IMR-90 (cell line): ENCODE results near the gene FER. TPM values are rescaled to one million over a fixed set of nuclear protein-coding genes. Genes with fewer than 3 reads are reported as not detected.

ENCODE experiments used
- ATAC-seq: fragments of 200-7000 bp; cut with Tn5 transposase; 2 replicates; pipeline ENCODE4 v1.9.1; 2020; ENCODE audit warnings: low read depth, mild to moderate bottlenecking, moderate library complexity
- BruUV-seq: library from RNA; stranded (reverse); fragments of 400-500 nt; replicated peaks from 2 replicates; lab custom pipeline; 2021; lab: Mats Ljungman, UMichigan
- CTCF ChIA-PET: fragments of 300-600 bp; formaldehyde crosslinking; extraction: SDS; loops from one replicate; lab custom pipeline; 2021; ENCODE audit warnings: antibody characterized with exemption; lab: Yijun Ruan, JAX
- POLR2A ChIA-PET: fragments of 300-600 bp; sonication (Branson Sonifier 250); formaldehyde crosslinking; loops from one replicate; lab custom pipeline; 2022; ENCODE audit warnings: antibody characterized with exemption; ENCODE audit not compliant: unreplicated experiment; lab: Charles Lee
- DNase-seq: peaks from one replicate; pipeline ENCODE4 v3.0.0; 2013
- H2AFZ ChIP-seq: replicated peaks from 2 replicates; pipeline ENCODE3; 2013; ENCODE audit warnings: low read length, mild to moderate bottlenecking; ENCODE audit not compliant: poor library complexity
- H2AK5ac ChIP-seq: 2 replicates; pipeline ENCODE4 v1.6.1; 2013; ENCODE audit warnings: low read depth, low read length, inconsistent platforms
- H2AK9ac ChIP-seq: replicated peaks from 2 replicates; pipeline ENCODE3; 2013; ENCODE audit warnings: mild to moderate bottlenecking, low read depth, low read length, moderate library complexity; ENCODE audit not compliant: poor library complexity
- H2BK120ac ChIP-seq: 2 replicates; pipeline ENCODE4 v1.6.1; 2013; ENCODE audit warnings: low read depth, low read length, inconsistent platforms
- H2BK15ac ChIP-seq: 3 replicates; pipeline ENCODE4 v1.6.1; 2013; ENCODE audit warnings: low read depth, low read length, inconsistent platforms
- H2BK20ac ChIP-seq: 2 replicates; pipeline ENCODE4 v1.6.1; 2013; ENCODE audit warnings: low read depth, mild to moderate bottlenecking, inconsistent platforms, low read length, moderate library complexity
- H2BK5ac ChIP-seq: 2 replicates; pipeline ENCODE4 v1.6.1; 2013; ENCODE audit warnings: mild to moderate bottlenecking, low read depth, low read length, inconsistent platforms; ENCODE audit not compliant: poor library complexity, severe bottlenecking
- H3K14ac ChIP-seq: replicated peaks from 2 replicates; pipeline ENCODE4 v1.6.1; 2013; ENCODE audit warnings: low read depth, low read length, inconsistent platforms
- H3K18ac ChIP-seq: 2 replicates; pipeline ENCODE4 v1.6.1; 2013; ENCODE audit warnings: low read depth, low read length, control low read depth
- H3K23ac ChIP-seq: 2 replicates; pipeline ENCODE4 v1.6.1; 2013; ENCODE audit warnings: low read depth, low read length, inconsistent platforms
- H3K27ac ChIP-seq: 2 replicates; pipeline ENCODE4 v1.5.1; 2013; ENCODE audit warnings: mild to moderate bottlenecking, control low read depth, low read length; ENCODE audit not compliant: insufficient read depth
- H3K27me3 ChIP-seq: 2 replicates; pipeline ENCODE4 v1.6.1; 2013; ENCODE audit warnings: low read length; ENCODE audit not compliant: control insufficient read depth, insufficient read depth
- H3K36me3 ChIP-seq: 2 replicates; pipeline ENCODE4 v1.6.1; 2013; ENCODE audit warnings: low read length, mixed read lengths; ENCODE audit not compliant: control insufficient read depth, insufficient read depth
- H3K4ac ChIP-seq: 2 replicates; pipeline ENCODE4 v1.6.1; 2013; ENCODE audit warnings: low read depth, low read length, inconsistent platforms
- H3K4me1 ChIP-seq: 2 replicates; pipeline ENCODE4 v1.6.1; 2013; ENCODE audit warnings: low read length, mixed read lengths; ENCODE audit not compliant: control insufficient read depth, insufficient read depth
- H3K4me2 ChIP-seq: 2 replicates; pipeline ENCODE4 v1.6.1; 2013; ENCODE audit warnings: low read depth, mild to moderate bottlenecking, control low read depth, low read length, moderate library complexity
- H3K4me3 ChIP-seq: 2 replicates; pipeline ENCODE4 v1.5.1; 2013; ENCODE audit warnings: low read depth, mild to moderate bottlenecking, control low read depth, low read length, moderate library complexity; ENCODE audit not compliant: insufficient read depth
- H3K56ac ChIP-seq: 2 replicates; pipeline ENCODE4 v1.6.1; 2013; ENCODE audit warnings: low read length, inconsistent platforms; ENCODE audit not compliant: insufficient read depth; ENCODE audit errors: extremely low read depth
- H3K79me1 ChIP-seq, 2 experiments: 2 replicates each; pipeline ENCODE4 v1.6.1; 2013; ENCODE audit warnings: low read length in 2 of 2, inconsistent platforms in 1 of 2, low read depth in 1 of 2
- H3K9ac ChIP-seq: 2 replicates; pipeline ENCODE4 v1.6.1; 2013; ENCODE audit warnings: low read depth, low read length, control low read depth
- H3K9me1 ChIP-seq: 2 replicates; pipeline ENCODE4 v1.6.1; 2013; ENCODE audit warnings: low read length, inconsistent platforms; ENCODE audit not compliant: insufficient read depth
- H3K9me3 ChIP-seq: 2 replicates; pipeline ENCODE4 v1.6.1; 2013; ENCODE audit warnings: low read length; ENCODE audit not compliant: control insufficient read depth, insufficient read depth
- H4K20me1 ChIP-seq: 2 replicates; pipeline ENCODE4 v1.6.1; 2013; ENCODE audit warnings: low read length, inconsistent platforms; ENCODE audit not compliant: insufficient read depth
- H4K5ac ChIP-seq: 2 replicates; pipeline ENCODE4 v1.6.1; 2013; ENCODE audit warnings: mild to moderate bottlenecking, low read depth, low read length, control low read depth
- H4K8ac ChIP-seq, 2 experiments: 2 replicates each; pipeline ENCODE4 v1.6.1; 2013; ENCODE audit warnings: low read depth in 2 of 2, low read length in 2 of 2, control low read depth in 1 of 2, inconsistent platforms in 1 of 2
- H4K91ac ChIP-seq: 2 replicates; pipeline ENCODE4 v1.6.1; 2013; ENCODE audit warnings: low read depth, low read length, inconsistent platforms; ENCODE audit not compliant: insufficient read depth
- BHLHE40 ChIP-seq: fragments of 150-350 bp; IDR thresholded peaks from 2 replicates; pipeline ENCODE4 v1.6.1; 2016; ENCODE audit warnings: mild to moderate bottlenecking, low read depth, low read length
- CHD1 ChIP-seq: IDR thresholded peaks from 2 replicates; pipeline ENCODE4 v1.6.1; 2012; ENCODE audit warnings: low read depth, low read length, improper control_type of control experiment
- NFE2L2 ChIP-seq: fragments of 150-350 bp; IDR thresholded peaks from 2 replicates; pipeline ENCODE4 v1.6.1; 2016; ENCODE audit warnings: low read depth, mild to moderate bottlenecking, low read length
- RAD21 ChIP-seq: IDR thresholded peaks from 2 replicates; pipeline ENCODE4 v1.6.1; 2012; ENCODE audit warnings: low read length, improper control_type of control experiment
- dilution Hi-C: fragments of 300-500 bp; cut with HindIII; formaldehyde crosslinking; loops from one replicate; pipeline ENCODE4 v1.14.3; 2018; ENCODE audit warnings: low sequenced_read_pairs; ENCODE audit not compliant: unreplicated experiment
- in situ Hi-C: fragments of 300-500 bp; cut with MboI; formaldehyde crosslinking; loops from 3 replicates; pipeline ENCODE4 v1.14.3; 2019; ENCODE audit warnings: low sequenced_read_pairs, inconsistent platforms, mixed read lengths
- intact Hi-C: fragments of 100-400 bp; cut with micrococcal nuclease; formaldehyde crosslinking; loops from 2 replicates; pipeline ENCODE4 v1.10.0; 2022
- polyA plus RNA-seq, 3 experiments: library from polyadenylated mRNA; depleted of rRNA; stranded (reverse); fragments of >200 nt; gene quantifications; 2 replicates each; pipeline ENCODE4 v1.2.3, GENCODE V29; 2012; ENCODE audit warnings: low replicate concordance in 1 of 3
- total RNA-seq: library from RNA; depleted of rRNA; stranded (reverse); fragments of >200 nt; gene quantifications from 2 replicates; pipeline ENCODE4 v1.2.3, GENCODE V29; 2012

Gene FER
- total and polyA plus RNA-seq, 2 of the 4 experiments (the other 2 are of a cell fraction), result 3.5 to 32.4 TPM

DNA sequence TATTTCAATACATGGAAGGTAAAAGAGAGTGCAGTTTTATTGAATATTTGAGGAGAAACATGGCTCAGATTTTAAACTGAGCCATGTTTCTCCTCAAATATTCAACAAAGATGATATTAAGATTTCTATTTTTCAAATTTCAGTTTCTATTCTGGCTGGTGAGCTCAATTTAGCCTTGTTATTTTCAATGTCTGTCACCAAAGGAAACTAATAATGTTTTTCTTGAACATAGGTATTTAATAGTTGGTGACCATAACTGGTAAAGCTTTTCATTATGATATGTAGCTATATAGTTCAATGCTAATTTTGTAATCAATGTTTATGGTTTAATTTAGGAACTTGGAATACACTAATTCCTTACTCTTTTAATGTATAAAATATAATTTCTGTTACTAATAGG lies 177.4 kb downstream of the FER start:
- no peak for ATAC-seq
- Histone ChIP-seq H3K27ac (no peak overlapping the region), H2AFZ (no peak overlapping the region), H4K8ac (no peak overlapping the region), H3K9me1 (no peaks in the 10 kb centered on the region), H4K5ac (no peak overlapping the region), H3K36me3 (no peaks in the 10 kb centered on the region), H3K4ac (no peak overlapping the region), H3K79me1 (no peaks in the 10 kb centered on the region; a peak in 1 of 4 replicates), H2BK5ac (no peak overlapping the region), H2AK5ac (no peak overlapping the region), H3K9ac (no peak overlapping the region), H3K23ac (no peak overlapping the region), H3K56ac (no peak overlapping the region), H3K14ac (no peak overlapping the region), H3K4me2 (no peak overlapping the region), H4K20me1 (no peaks in the 10 kb centered on the region), H2AK9ac (no peak overlapping the region), H3K4me3 (no peak overlapping the region), H3K18ac (no peak overlapping the region), H3K27me3 (no peaks in the 10 kb centered on the region), H3K4me1 (no peaks in the 10 kb centered on the region), H3K9me3 (no peaks in the 10 kb centered on the region), H2BK15ac (no peak overlapping the region), H2BK120ac (no peak overlapping the region), H2BK20ac (no peak overlapping the region), H4K91ac (no peak overlapping the region)
- no TSS peak for BruUV-seq
- ChIA-PET POLR2A (no interaction called here), CTCF (no interaction called here)
- dilution Hi-C loops, result no loop called here
- no peak for TF ChIP-seq BHLHE40
- TF ChIP-seq NFE2L2, result no peak
- no peak for TF ChIP-seq CHD1
- no peak for TF ChIP-seq RAD21
- DNase-seq, result no peak
- intact Hi-C loops, result loop anchor here (5.0 kb wide), 1 partner anchor 178 kb away; the partner anchor contains the start of gene FER
- in situ Hi-C loops, result no loop called here
